Embryonic facial prominence (tissue), 1 donor: Measurements from ENCODE around the gene IGLL5.

Experiments used
- DNase-seq: peaks from one replicate; pipeline ENCODE4 v3.0.0-alpha.2; 2016; ENCODE audit errors: extremely low spot score

Gene IGLL5

GRCh38 chr22:22887621-22888503, at the start of gene IGLL5:
TSS of gene IGLL5 (plus strand) at chr22:22887816. CDS start at chr22:22888054, 238 bp downstream.
- DNase-seq = no peak

GRCh38 chr22:22838148-22838786, 49.3 kb upstream of the IGLL5 start:
- DNase-seq = no peak

- no peak for DNase-seq
These were observed 47.9 kb upstream of the IGLL5 start for GRCh38 chr22:22839570-22840314.

- no peak for DNase-seq
These were observed 46.8 kb upstream of the IGLL5 start for GRCh38 chr22:22840780-22841179.

GRCh38 chr22:22841598-22841997, 46.0 kb upstream of the IGLL5 start:
- DNase-seq = no peak

- no peak for DNase-seq
These were observed 45.5 kb upstream of the IGLL5 start for GRCh38 chr22:22842085-22842484.

GRCh38 chr22:22843848-22844247, 43.8 kb upstream of the IGLL5 start:
- DNase-seq = no peak

GRCh38 chr22:22847241-22847640, 40.4 kb upstream of the IGLL5 start:
- no peak for DNase-seq

GRCh38 chr22:22848364-22848866, 39.2 kb upstream of the IGLL5 start:
- no peak for DNase-seq

- no peak for DNase-seq
These were observed 37.7 kb upstream of the IGLL5 start for GRCh38 chr22:22849640-22850610.

- DNase-seq = no peak
These were observed 35.6 kb upstream of the IGLL5 start for GRCh38 chr22:22851969-22852368.

GRCh38 chr22:22853713-22854112, 33.9 kb upstream of the IGLL5 start:
- DNase-seq = no peak

GRCh38 chr22:22854466-22854865, 33.1 kb upstream of the IGLL5 start:
- DNase-seq = no peak

GRCh38 chr22:22855085-22855484, 32.5 kb upstream of the IGLL5 start:
- DNase-seq = no peak

- DNase-seq = no peak
These were observed 31.9 kb upstream of the IGLL5 start for GRCh38 chr22:22855617-22856308.

GRCh38 chr22:22856364-22856763, 31.3 kb upstream of the IGLL5 start:
- no peak for DNase-seq

- DNase-seq = no peak
These were observed 30.6 kb upstream of the IGLL5 start for GRCh38 chr22:22856885-22857606.

GRCh38 chr22:22857607-22858558, 29.7 kb upstream of the IGLL5 start:
- DNase-seq = no peak

GRCh38 chr22:22858559-22858937, 29.1 kb upstream of the IGLL5 start:
- no peak for DNase-seq
